ENCODE results near the gene MPC2. TPM values are rescaled to one million over a fixed set of nuclear protein-coding genes. Genes with fewer than 3 reads are reported as not detected.
"Not testable (repeated sequence)": the region's sequence is repeated elsewhere in the genome, so short reads cannot be mapped to it uniquely, and the experiment has no call there.

The MPC2 gene
- total and polyA plus RNA-seq, 3 experiments from 2014 or later, result 56.1 to 92.4 (median 57.0) TPM

GRCh38 chr1:167881069-167881468, 55.8 kb downstream of the MPC2 start:
- H3K36me3 Mint-ChIP-seq, result peaks cover 0 to 5% (median 0%) of the 10 kb centered on the region in 3 donors
- POLR2A ChIA-PET, result no interaction called here
- H3K27ac Mint-ChIP-seq, result no peak overlapping the region
- DNase-seq, result no peak
- no peaks in the 10 kb centered on the region for H3K36me3 ChIP-seq (ENCODE audit: insufficient read depth, low read length)
- no peaks in the 10 kb centered on the region for H3K4me1 Mint-ChIP-seq
- no peak overlapping the region for H3K4me3 Mint-ChIP-seq
- H3K4me1 ChIP-seq (ENCODE audit: insufficient read depth, low read length), result no peaks in the 10 kb centered on the region
- no peaks in the 10 kb centered on the region for H3K9me3 ChIP-seq (ENCODE audit: low read length)
- H3K27ac ChIP-seq (ENCODE audit: low read depth, low read length), result no peak overlapping the region
- CTCF ChIA-PET, result no interaction called here
- no peaks in the 10 kb centered on the region for H3K27me3 ChIP-seq (ENCODE audit: insufficient read depth, low read length, poor library complexity, severe bottlenecking)
- peaks cover 3 to 7% of the 10 kb centered on the region in 2 donors for H3K27me3 Mint-ChIP-seq
- no peak overlapping the region for H3K4me3 ChIP-seq (ENCODE audit: low read length)
- H3K9me3 Mint-ChIP-seq, result peaks cover 0 to 2% (median 0%) of the 10 kb centered on the region in 5 donors

DNA sequence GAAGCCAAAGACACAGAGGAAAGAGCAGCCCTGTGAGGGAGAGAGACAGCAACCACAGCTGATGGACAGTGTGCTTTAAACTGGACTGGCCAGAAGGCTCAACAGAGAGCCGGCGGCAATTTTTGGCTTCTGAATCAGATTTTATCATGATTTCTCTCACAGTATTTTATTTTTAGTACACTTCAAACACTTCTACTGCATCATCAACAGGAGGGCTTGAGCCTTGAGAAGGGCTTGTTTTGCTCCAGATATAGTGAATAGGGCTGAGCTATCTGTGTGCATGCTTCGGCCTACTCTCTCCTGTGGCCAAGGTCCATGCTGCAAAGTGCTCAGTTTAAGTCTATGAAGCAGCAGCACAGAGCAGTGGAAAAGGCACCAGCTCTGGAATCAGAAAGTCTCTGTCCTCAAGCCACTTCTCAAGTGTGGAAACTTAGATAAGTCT, 56.3 kb downstream of the MPC2 start:
- ChIA-PET CTCF (no interaction called here), POLR2A (no interaction called here)
- no peak for DNase-seq
- H3K27me3 Mint-ChIP-seq, result peaks cover 3 to 7% of the 10 kb centered on the region in 2 donors
- H3K27ac Mint-ChIP-seq, result peak overlapping the region in 1 of 8 donors; percentile 16
- Histone ChIP-seq H3K27me3 (ENCODE audit: insufficient read depth, low read length, poor library complexity, severe bottlenecking) (no peaks in the 10 kb centered on the region), H3K36me3 (ENCODE audit: insufficient read depth, low read length) (no peaks in the 10 kb centered on the region), H3K4me3 (ENCODE audit: low read length) (no peak overlapping the region), H3K27ac (ENCODE audit: low read depth, low read length) (no peak overlapping the region), H3K9me3 (ENCODE audit: low read length) (no peaks in the 10 kb centered on the region), H3K4me1 (ENCODE audit: insufficient read depth, low read length) (no peaks in the 10 kb centered on the region)
- peaks cover 0 to 5% (median 0%) of the 10 kb centered on the region in 3 donors for H3K36me3 Mint-ChIP-seq
- no peaks in the 10 kb centered on the region for H3K4me1 Mint-ChIP-seq
- H3K9me3 Mint-ChIP-seq, result no peaks in the 10 kb centered on the region
- no peak overlapping the region for H3K4me3 Mint-ChIP-seq

DNA sequence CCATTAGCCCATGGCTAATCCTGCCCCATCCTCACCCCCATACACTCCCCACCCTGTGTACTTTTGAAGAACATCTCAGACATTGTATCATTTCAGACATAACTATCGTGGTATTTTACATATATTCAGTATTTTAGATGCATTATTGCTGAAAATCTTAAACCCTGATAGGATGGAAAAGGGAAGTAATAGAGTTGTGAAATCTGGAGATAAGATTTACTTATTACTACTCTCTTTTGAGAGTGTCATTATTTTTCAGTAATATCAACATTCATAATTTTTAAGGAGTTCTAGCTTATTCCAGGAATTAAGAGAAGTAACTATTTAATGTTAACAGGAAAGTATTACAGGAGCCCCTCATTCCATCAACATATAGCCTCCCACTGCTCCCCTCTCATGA, 57.4 kb downstream of the MPC2 start:
- no peaks in the 10 kb centered on the region for H3K27me3 ChIP-seq (ENCODE audit: insufficient read depth, low read length, poor library complexity, severe bottlenecking)
- ChIA-PET CTCF (no interaction called here), POLR2A (no interaction called here)
- no peak overlapping the region for H3K4me3 Mint-ChIP-seq
- H3K27ac Mint-ChIP-seq, result no peak overlapping the region
- peaks cover 0 to 3% of the 10 kb centered on the region in 2 donors for H3K27me3 Mint-ChIP-seq
- H3K4me3 ChIP-seq (ENCODE audit: low read length), result no peak overlapping the region
- H3K36me3 Mint-ChIP-seq, result no peaks in the 10 kb centered on the region
- no peaks in the 10 kb centered on the region for H3K9me3 Mint-ChIP-seq
- no peak for DNase-seq
- H3K4me1 Mint-ChIP-seq, result no peaks in the 10 kb centered on the region
- no peaks in the 10 kb centered on the region for H3K4me1 ChIP-seq (ENCODE audit: insufficient read depth, low read length)
- no peak overlapping the region for H3K27ac ChIP-seq (ENCODE audit: low read depth, low read length)
- no peaks in the 10 kb centered on the region for H3K9me3 ChIP-seq (ENCODE audit: low read length)
- no peaks in the 10 kb centered on the region for H3K36me3 ChIP-seq (ENCODE audit: insufficient read depth, low read length)

GRCh38 chr1:167878372-167879160, 58.3 kb downstream of the MPC2 start:
- Mint-ChIP-seq H3K4me1 (no peaks in the 10 kb centered on the region), H3K27ac (no peak overlapping the region), H3K9me3 (no peaks in the 10 kb centered on the region), H3K4me3 (no peak overlapping the region), H3K27me3 (no peaks in the 10 kb centered on the region), H3K36me3 (no peaks in the 10 kb centered on the region)
- Histone ChIP-seq H3K36me3 (ENCODE audit: insufficient read depth, low read length) (no peaks in the 10 kb centered on the region), H3K27ac (ENCODE audit: low read depth, low read length) (no peak overlapping the region), H3K9me3 (ENCODE audit: low read length) (no peaks in the 10 kb centered on the region), H3K27me3 (ENCODE audit: insufficient read depth, low read length, poor library complexity, severe bottlenecking) (no peaks in the 10 kb centered on the region), H3K4me3 (ENCODE audit: low read length) (no peak overlapping the region), H3K4me1 (ENCODE audit: insufficient read depth, low read length) (no peaks in the 10 kb centered on the region)
- no peak for DNase-seq
- CTCF ChIA-PET, result no interaction called here
- POLR2A ChIA-PET, result no interaction called here

- Mint-ChIP-seq H3K9me3 (no peaks in the 10 kb centered on the region), H3K27me3 (no peaks in the 10 kb centered on the region), H3K4me3 (no peak overlapping the region), H3K36me3 (no peaks in the 10 kb centered on the region), H3K4me1 (no peaks in the 10 kb centered on the region), H3K27ac (no peak overlapping the region)
- no peaks in the 10 kb centered on the region for H3K4me1 ChIP-seq (ENCODE audit: insufficient read depth, low read length)
- H3K27ac ChIP-seq (ENCODE audit: low read depth, low read length), result no peak overlapping the region
- no peaks in the 10 kb centered on the region for H3K27me3 ChIP-seq (ENCODE audit: insufficient read depth, low read length, poor library complexity, severe bottlenecking)
- DNase-seq, result no peak
- CTCF ChIA-PET, result no interaction called here
- no peaks in the 10 kb centered on the region for H3K36me3 ChIP-seq (ENCODE audit: insufficient read depth, low read length)
- no peaks in the 10 kb centered on the region for H3K9me3 ChIP-seq (ENCODE audit: low read length)
- H3K4me3 ChIP-seq (ENCODE audit: low read length), result no peak overlapping the region
- POLR2A ChIA-PET, result no interaction called here
These were observed 60.2 kb downstream of the MPC2 start for GRCh38 chr1:167876597-167877175.

DNA sequence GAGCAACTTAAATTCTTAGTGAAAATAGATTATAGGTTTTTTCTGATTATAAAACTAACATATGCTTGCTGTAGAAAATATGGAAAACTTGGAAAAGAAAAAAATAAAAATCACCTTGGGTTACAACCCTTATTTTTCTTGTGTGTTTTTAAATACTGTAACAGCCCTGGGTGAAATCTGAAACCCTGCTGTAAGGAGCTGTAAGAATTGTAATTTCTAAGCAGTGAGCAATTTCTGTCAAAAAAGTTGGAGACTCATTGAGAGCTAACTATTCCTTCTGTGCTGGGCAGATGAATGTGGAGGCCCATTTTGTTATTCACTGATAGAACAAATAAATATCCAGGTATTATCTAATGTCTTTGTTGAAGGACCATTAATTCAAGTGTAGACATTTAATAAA, 65.5 kb downstream of the MPC2 start:
- Mint-ChIP-seq H3K27ac (no peak overlapping the region), H3K27me3 (no peaks in the 10 kb centered on the region), H3K36me3 (no peaks in the 10 kb centered on the region), H3K9me3 (no peaks in the 10 kb centered on the region), H3K4me3 (no peak overlapping the region), H3K4me1 (no peaks in the 10 kb centered on the region)
- Histone ChIP-seq H3K4me3 (ENCODE audit: low read length) (no peak overlapping the region), H3K27me3 (ENCODE audit: insufficient read depth, low read length, poor library complexity, severe bottlenecking) (no peaks in the 10 kb centered on the region), H3K36me3 (ENCODE audit: insufficient read depth, low read length) (no peaks in the 10 kb centered on the region), H3K4me1 (ENCODE audit: insufficient read depth, low read length) (no peaks in the 10 kb centered on the region), H3K9me3 (ENCODE audit: low read length) (no peaks in the 10 kb centered on the region), H3K27ac (ENCODE audit: low read depth, low read length) (no peak overlapping the region)
- ChIA-PET POLR2A (no interaction called here), CTCF (no interaction called here)
- no peak for DNase-seq

GRCh38 chr1:167869157-167870001, 67.5 kb downstream of the MPC2 start:
- H3K27me3 ChIP-seq (ENCODE audit: insufficient read depth, low read length, poor library complexity, severe bottlenecking); DNase-seq; H3K9me3 ChIP-seq (ENCODE audit: low read length); H3K36me3 Mint-ChIP-seq; H3K4me1 ChIP-seq (ENCODE audit: insufficient read depth, low read length); POLR2A ChIA-PET; H3K9me3 Mint-ChIP-seq; H3K4me3 ChIP-seq (ENCODE audit: low read length); H3K4me3 Mint-ChIP-seq; H3K27ac Mint-ChIP-seq; H3K27ac ChIP-seq (ENCODE audit: low read depth, low read length); H3K27me3 Mint-ChIP-seq; CTCF ChIA-PET; H3K36me3 ChIP-seq (ENCODE audit: insufficient read depth, low read length); H3K4me1 Mint-ChIP-seq: not testable (repeated sequence)

- H3K27ac Mint-ChIP-seq; H3K4me3 ChIP-seq (ENCODE audit: low read length); H3K4me3 Mint-ChIP-seq; H3K9me3 Mint-ChIP-seq; H3K27me3 Mint-ChIP-seq; H3K36me3 Mint-ChIP-seq; H3K9me3 ChIP-seq (ENCODE audit: low read length); H3K27me3 ChIP-seq (ENCODE audit: insufficient read depth, low read length, poor library complexity, severe bottlenecking); H3K36me3 ChIP-seq (ENCODE audit: insufficient read depth, low read length); H3K4me1 Mint-ChIP-seq; CTCF ChIA-PET; POLR2A ChIA-PET; H3K4me1 ChIP-seq (ENCODE audit: insufficient read depth, low read length); DNase-seq: not testable (repeated sequence)
- peak overlapping the region; percentile 38 for H3K27ac ChIP-seq (ENCODE audit: low read depth, low read length)
These were observed 70.0 kb downstream of the MPC2 start for GRCh38 chr1:167866739-167867414.

All from CD8-positive, alpha-beta memory T cell (primary cell).